Measurements from ENCODE around the gene AUTS2.

The AUTS2 gene

DNA sequence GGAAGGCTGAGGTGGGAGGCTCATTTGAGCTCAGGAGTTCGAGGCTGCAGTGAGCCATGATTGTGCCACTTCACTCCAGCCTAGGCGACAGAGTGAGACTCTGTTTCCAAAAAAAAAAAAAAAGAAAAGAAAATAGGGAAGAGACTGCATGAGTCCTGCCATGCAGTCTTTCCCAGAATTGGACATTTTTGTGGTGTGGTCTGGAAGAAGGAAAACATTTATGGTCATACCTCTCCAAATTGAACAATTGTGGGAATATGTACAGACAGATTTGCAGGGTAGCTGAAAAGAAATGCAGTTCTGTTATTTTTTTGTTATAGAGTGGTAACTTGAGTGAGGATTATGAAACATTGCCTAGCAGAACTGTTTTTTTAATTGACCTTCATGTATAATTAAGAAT lies 198.1 kb downstream of the AUTS2 start:
- Histone ChIP-seq H3K9me3 (no peaks in the 10 kb centered on the region), H3K4me1 (ENCODE audit: control insufficient read depth in 1 of 2, insufficient read depth in 1 of 2, low read depth in 1 of 2, low read length in 1 of 2) (no peaks in the 10 kb centered on the region), H3K4me3 (ENCODE audit: low read depth in 1 of 2, low read length in 1 of 2) (no peak overlapping the region), H3K36me3 (no peaks in the 10 kb centered on the region), H3K27me3 (no peaks in the 10 kb centered on the region), H3K27ac (no peak overlapping the region)
- TF ChIP-seq, protein P1, sequence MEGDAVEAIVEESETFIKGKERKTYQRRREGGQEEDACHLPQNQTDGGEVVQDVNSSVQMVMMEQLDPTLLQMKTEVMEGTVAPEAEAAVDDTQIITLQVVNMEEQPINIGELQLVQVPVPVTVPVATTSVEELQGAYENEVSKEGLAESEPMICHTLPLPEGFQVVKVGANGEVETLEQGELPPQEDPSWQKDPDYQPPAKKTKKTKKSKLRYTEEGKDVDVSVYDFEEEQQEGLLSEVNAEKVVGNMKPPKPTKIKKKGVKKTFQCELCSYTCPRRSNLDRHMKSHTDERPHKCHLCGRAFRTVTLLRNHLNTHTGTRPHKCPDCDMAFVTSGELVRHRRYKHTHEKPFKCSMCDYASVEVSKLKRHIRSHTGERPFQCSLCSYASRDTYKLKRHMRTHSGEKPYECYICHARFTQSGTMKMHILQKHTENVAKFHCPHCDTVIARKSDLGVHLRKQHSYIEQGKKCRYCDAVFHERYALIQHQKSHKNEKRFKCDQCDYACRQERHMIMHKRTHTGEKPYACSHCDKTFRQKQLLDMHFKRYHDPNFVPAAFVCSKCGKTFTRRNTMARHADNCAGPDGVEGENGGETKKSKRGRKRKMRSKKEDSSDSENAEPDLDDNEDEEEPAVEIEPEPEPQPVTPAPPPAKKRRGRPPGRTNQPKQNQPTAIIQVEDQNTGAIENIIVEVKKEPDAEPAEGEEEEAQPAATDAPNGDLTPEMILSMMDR (IDR thresholded peaks at IDR 0.05) = no peak

DNA sequence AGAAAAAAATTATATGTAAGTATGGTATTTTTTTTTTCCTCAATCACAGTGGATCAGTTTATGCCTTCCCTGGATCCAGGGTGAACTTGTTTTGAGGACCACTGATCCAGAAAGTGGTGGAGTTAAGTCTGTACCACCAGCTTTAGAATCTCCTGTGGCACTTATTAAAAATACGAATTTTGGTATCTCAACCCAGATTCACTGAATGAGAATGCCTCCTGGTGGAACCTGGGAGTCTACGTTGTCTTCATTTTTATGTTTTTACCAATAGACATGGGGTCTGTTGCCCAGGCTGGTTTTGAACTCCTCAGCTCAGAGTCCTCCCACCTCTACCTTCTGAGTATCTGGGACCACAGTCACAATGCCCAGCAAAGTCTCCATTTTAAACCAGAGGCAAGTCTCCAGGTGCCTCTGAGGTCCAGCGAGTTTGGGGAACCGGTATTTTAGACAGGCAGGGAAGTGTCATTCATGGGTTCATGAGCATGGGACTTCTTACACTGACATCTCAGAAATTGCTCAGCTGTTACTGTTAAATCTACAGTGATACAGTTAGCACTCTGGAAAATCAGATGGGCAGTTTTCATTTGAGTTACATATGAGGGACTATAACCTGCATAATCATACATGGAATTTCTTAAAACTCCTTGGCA lies 200.9 kb downstream of the AUTS2 start:
- Histone ChIP-seq H3K4me3 (ENCODE audit: low read depth in 1 of 2, low read length in 1 of 2) (no peak overlapping the region), H3K36me3 (no peaks in the 10 kb centered on the region), H3K27ac (no peak overlapping the region), H3K9me3 (no peaks in the 10 kb centered on the region), H3K4me1 (ENCODE audit: control insufficient read depth in 1 of 2, insufficient read depth in 1 of 2, low read depth in 1 of 2, low read length in 1 of 2) (no peaks in the 10 kb centered on the region), H3K27me3 (no peaks in the 10 kb centered on the region)
- TF ChIP-seq, protein P1 (IDR thresholded peaks at IDR 0.05) = no peak

DNA sequence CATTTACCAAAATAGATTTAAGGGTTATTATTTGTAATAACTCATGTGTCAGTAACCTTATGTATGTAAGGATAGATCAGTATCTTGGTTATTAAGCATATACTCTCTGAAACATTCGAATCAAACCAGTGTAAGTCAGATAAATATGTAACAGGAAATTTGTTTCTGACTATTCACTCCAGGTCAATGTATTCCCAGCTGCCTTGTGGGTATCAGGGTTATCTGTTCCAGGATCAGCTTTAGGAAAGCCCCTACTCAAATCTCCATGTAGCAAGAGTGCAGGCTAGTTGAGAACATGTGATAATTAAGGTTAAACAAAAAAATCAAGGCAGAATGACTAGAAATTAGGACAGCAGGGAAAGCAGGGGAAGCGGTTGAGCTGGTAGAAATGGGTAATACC lies 201.7 kb downstream of the AUTS2 start:
- Histone ChIP-seq H3K4me3 (ENCODE audit: low read depth in 1 of 2, low read length in 1 of 2) (no peak overlapping the region), H3K27ac (no peak overlapping the region), H3K9me3 (no peaks in the 10 kb centered on the region), H3K27me3 (no peaks in the 10 kb centered on the region), H3K36me3 (no peaks in the 10 kb centered on the region), H3K4me1 (ENCODE audit: control insufficient read depth in 1 of 2, insufficient read depth in 1 of 2, low read depth in 1 of 2, low read length in 1 of 2) (no peaks in the 10 kb centered on the region)
- TF ChIP-seq, protein P1 (IDR thresholded peaks at IDR 0.05) = no peak

DNA sequence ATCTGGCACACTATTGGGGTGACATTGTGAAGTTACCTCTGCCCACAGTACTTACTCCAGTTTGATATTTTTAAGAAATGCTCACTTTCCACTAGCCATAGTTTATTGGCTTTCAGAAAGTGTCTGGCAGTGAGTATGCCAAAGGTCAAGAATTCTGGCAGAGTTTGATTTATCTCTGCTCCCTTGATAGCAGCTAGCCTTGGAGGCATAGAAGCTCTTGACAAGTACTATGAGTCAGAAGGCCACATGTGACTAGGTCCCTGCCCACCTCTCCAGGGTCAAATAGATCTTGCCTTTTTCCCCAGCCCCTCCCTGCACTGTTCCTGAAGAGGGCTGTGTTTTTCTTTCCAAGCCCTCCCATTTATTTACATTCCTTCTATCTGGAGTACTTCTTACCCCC lies 202.2 kb downstream of the AUTS2 start:
- Histone ChIP-seq H3K4me1 (ENCODE audit: control insufficient read depth in 1 of 2, insufficient read depth in 1 of 2, low read depth in 1 of 2, low read length in 1 of 2) (no peaks in the 10 kb centered on the region), H3K27me3 (no peaks in the 10 kb centered on the region), H3K4me3 (ENCODE audit: low read depth in 1 of 2, low read length in 1 of 2) (no peak overlapping the region), H3K36me3 (no peaks in the 10 kb centered on the region), H3K27ac (no peak overlapping the region), H3K9me3 (no peaks in the 10 kb centered on the region)
- TF ChIP-seq, protein P1 (IDR thresholded peaks at IDR 0.05) = no peak

DNA sequence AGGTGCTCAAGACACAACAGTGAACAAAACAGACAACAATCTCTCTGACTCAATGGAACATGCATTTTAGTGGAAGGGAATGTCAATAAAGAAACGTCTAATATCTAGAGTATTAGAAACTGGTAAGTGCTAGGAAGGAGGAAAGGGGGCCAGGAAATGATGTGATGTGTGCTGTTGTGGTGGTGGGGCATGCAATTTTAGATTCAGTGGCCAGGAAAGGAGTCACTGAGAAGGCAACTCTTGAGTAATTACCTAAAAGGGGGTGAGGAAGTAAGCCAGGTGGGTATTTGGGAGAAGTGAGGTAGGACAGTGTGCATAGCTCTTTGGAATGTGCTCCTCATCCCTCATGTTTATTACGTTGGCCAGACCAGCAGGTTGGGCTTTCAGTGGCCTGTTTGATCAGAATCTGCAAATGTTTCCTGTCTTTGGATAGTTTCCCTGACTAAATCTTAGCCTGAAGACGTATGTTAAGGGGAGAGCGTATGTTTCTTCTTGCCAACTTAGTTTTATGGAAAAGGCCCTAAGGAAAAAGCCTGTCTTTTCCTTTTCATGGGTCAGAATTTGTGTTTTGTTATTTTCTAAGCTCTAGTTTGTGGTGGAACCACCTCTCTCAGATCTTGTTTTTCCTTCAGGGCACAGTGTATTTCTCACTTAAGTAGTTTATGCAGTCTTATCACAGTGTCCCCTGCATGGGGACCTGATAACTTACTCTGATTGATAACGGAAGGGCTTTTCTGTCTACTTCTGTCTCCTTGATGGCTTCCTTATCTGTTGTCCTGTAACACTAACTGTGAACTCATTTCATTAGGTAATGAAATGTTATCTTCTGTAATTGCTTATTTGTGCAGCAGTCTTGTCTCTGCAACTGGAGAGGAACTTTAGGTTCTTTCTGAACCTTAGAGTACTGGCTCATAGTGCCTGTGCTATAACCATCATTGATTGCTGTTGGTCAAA lies 203.7 kb downstream of the AUTS2 start:
- Histone ChIP-seq H3K27ac (no peak overlapping the region), H3K36me3 (no peaks in the 10 kb centered on the region), H3K4me3 (ENCODE audit: low read depth in 1 of 2, low read length in 1 of 2) (no peak overlapping the region), H3K9me3 (no peaks in the 10 kb centered on the region), H3K4me1 (ENCODE audit: control insufficient read depth in 1 of 2, insufficient read depth in 1 of 2, low read depth in 1 of 2, low read length in 1 of 2) (no peaks in the 10 kb centered on the region), H3K27me3 (no peaks in the 10 kb centered on the region)
- TF ChIP-seq, protein P1 (IDR thresholded peaks at IDR 0.05) = no peak

Measured in neutrophil (primary cell).